ENCODE measurements around the gene MPV17L2. TPM values are rescaled to one million over a fixed set of nuclear protein-coding genes. Genes with fewer than 3 reads are reported as not detected.

Gene MPV17L2
- total and polyA plus RNA-seq, 2 donors from 2014 or later = 11.5 to 31.1 TPM

GRCh38 chr19:18231775-18232174 is 38.8 kb downstream of the MPV17L2 start:
- peaks cover 0 to 3% (median 0%) of the 10 kb centered on the region in 3 donors for H3K9me3 ChIP-seq (ENCODE audit: control insufficient read depth in 2 of 3, insufficient read depth in 1 of 3, low read length in 3 of 3)
- intact Hi-C loops (cut with DNase I) = no loop called here
- no peak overlapping the region for H3K9ac ChIP-seq (ENCODE audit: low read length in 3 of 3)
- no peaks in the 10 kb centered on the region for H3K36me3 ChIP-seq (ENCODE audit: control insufficient read depth in 2 of 3, insufficient read depth in 3 of 3, low read length in 3 of 3)
- DNase-seq (no peak), FAIRE-seq (no peak)
- H3K4me1 ChIP-seq (ENCODE audit: control insufficient read depth in 2 of 3, insufficient read depth in 2 of 3, low read depth in 1 of 3, low read length in 3 of 3) = peaks cover 0 to 2% (median 0%) of the 10 kb centered on the region in 3 donors
- H3K27me3 ChIP-seq (ENCODE audit: control insufficient read depth, insufficient read depth, low read length) = peaks cover 2% of the 10 kb centered on the region
- no peak overlapping the region for H3K4me3 ChIP-seq (ENCODE audit: low read length in 3 of 3)
- no peak for TF ChIP-seq CTCF (IDR thresholded peaks at IDR 0.05; ENCODE audit: borderline replicate concordance, extremely low read depth, insufficient read depth)
- no peak overlapping the region for H3K27ac ChIP-seq (ENCODE audit: low read depth in 2 of 2, low read length in 2 of 2)

GRCh38 chr19:18232540-18233223 is 39.7 kb downstream of the MPV17L2 start:
- no peaks in the 10 kb centered on the region for H3K36me3 ChIP-seq (ENCODE audit: control insufficient read depth in 2 of 3, insufficient read depth in 3 of 3, low read length in 3 of 3)
- H3K9ac ChIP-seq (ENCODE audit: low read length in 3 of 3) = no peak overlapping the region
- no peak overlapping the region for H3K4me3 ChIP-seq (ENCODE audit: low read length in 3 of 3)
- no peak for TF ChIP-seq CTCF (IDR thresholded peaks at IDR 0.05; ENCODE audit: borderline replicate concordance, extremely low read depth, insufficient read depth)
- intact Hi-C loops (cut with DNase I) = no loop called here
- DNase-seq (peak in 4 of 5 donors; percentile 55 to 80 (median 69)), FAIRE-seq (no peak)
- H3K9me3 ChIP-seq (ENCODE audit: control insufficient read depth in 2 of 3, insufficient read depth in 1 of 3, low read length in 3 of 3) = peaks cover 0 to 3% (median 0%) of the 10 kb centered on the region in 3 donors
- no peaks in the 10 kb centered on the region for H3K4me1 ChIP-seq (ENCODE audit: control insufficient read depth in 2 of 3, insufficient read depth in 2 of 3, low read depth in 1 of 3, low read length in 3 of 3)
- H3K27ac ChIP-seq (ENCODE audit: low read depth in 2 of 2, low read length in 2 of 2) = no peak overlapping the region
- no peaks in the 10 kb centered on the region for H3K27me3 ChIP-seq (ENCODE audit: control insufficient read depth, insufficient read depth, low read length)

GRCh38 chr19:18233224-18233825 is 40.3 kb downstream of the MPV17L2 start:
- H3K27ac ChIP-seq (ENCODE audit: low read depth in 2 of 2, low read length in 2 of 2) = no peak overlapping the region
- no peak for TF ChIP-seq CTCF (IDR thresholded peaks at IDR 0.05; ENCODE audit: borderline replicate concordance, extremely low read depth, insufficient read depth)
- no peaks in the 10 kb centered on the region for H3K36me3 ChIP-seq (ENCODE audit: control insufficient read depth in 2 of 3, insufficient read depth in 3 of 3, low read length in 3 of 3)
- H3K9ac ChIP-seq (ENCODE audit: low read length in 3 of 3) = no peak overlapping the region
- no peaks in the 10 kb centered on the region for H3K4me1 ChIP-seq (ENCODE audit: control insufficient read depth in 2 of 3, insufficient read depth in 2 of 3, low read depth in 1 of 3, low read length in 3 of 3)
- FAIRE-seq (no peak), DNase-seq (peak in 3 of 5 donors; percentile 86 to 89 (median 86))
- peaks cover 0 to 3% (median 0%) of the 10 kb centered on the region in 3 donors for H3K9me3 ChIP-seq (ENCODE audit: control insufficient read depth in 2 of 3, insufficient read depth in 1 of 3, low read length in 3 of 3)
- intact Hi-C loops (cut with DNase I) = no loop called here
- no peaks in the 10 kb centered on the region for H3K27me3 ChIP-seq (ENCODE audit: control insufficient read depth, insufficient read depth, low read length)
- no peak overlapping the region for H3K4me3 ChIP-seq (ENCODE audit: low read length in 3 of 3)
